ENCODE measurements around the gene SLC25A43.

- TF ChIP-seq REST (IDR thresholded peaks at IDR 0.05; ENCODE audit: insufficient read depth in 1 of 2, low read depth in 2 of 2, low read length in 2 of 2) (no peak), SIN3A (IDR thresholded peaks at IDR 0.05; ENCODE audit: borderline replicate concordance, insufficient read depth, low read length) (no peak), TAF1 (IDR thresholded peaks at IDR 0.05; ENCODE audit: borderline replicate concordance, insufficient read depth, low read length) (no peak), POLR2AphosphoS5 (IDR thresholded peaks at IDR 0.05; ENCODE audit: low read depth, low read length) (no peak)
Measured at GRCh38 chrX:119486745-119487144, 87.6 kb downstream of the SLC25A43 start.
